Neural cell (in vitro differentiated cells): Measurements from ENCODE around the gene SGO2.

Experiments used
- CTCF ChIP-seq: fragments of 450-650 bp; IDR thresholded peaks from 2 replicates; pipeline ENCODE4 v1.5.1; 2014; ENCODE audit warnings: antibody characterized with exemption, mild to moderate bottlenecking, moderate library complexity; ENCODE audit not compliant: poor library complexity, severe bottlenecking
- EP300 ChIP-seq: fragments of 450-650 bp; conservative IDR thresholded peaks from 2 replicates; pipeline ENCODE4 v1.6.1; 2014; ENCODE audit warnings: antibody characterized with exemption, mild to moderate bottlenecking, moderate library complexity; ENCODE audit not compliant: poor library complexity, severe bottlenecking
- EZH2 ChIP-seq: fragments of 200-600, 300-800 bp; shearing (Covaris generic), sonication (generic); IDR thresholded peaks from 2 replicates; pipeline ENCODE4 v1.6.1; 2014; ENCODE audit warnings: antibody characterized with exemption, low read length, borderline replicate concordance, mild to moderate bottlenecking; ENCODE audit not compliant: insufficient read depth, poor library complexity, severe bottlenecking
- MXI1 ChIP-seq: fragments of 450-650 bp; conservative IDR thresholded peaks from 2 replicates; pipeline ENCODE4 v1.6.1; 2014; ENCODE audit warnings: antibody characterized with exemption, mild to moderate bottlenecking; ENCODE audit not compliant: poor library complexity, severe bottlenecking
- RAD21 ChIP-seq: fragments of 450-650 bp; conservative IDR thresholded peaks from 2 replicates; pipeline ENCODE4 v1.6.1; 2014; ENCODE audit warnings: antibody characterized with exemption, mild to moderate bottlenecking, moderate library complexity
- REST ChIP-seq: IDR thresholded peaks from 2 replicates; pipeline ENCODE4 v1.6.1; 2012; ENCODE audit warnings: borderline replicate concordance
- SMC3 ChIP-seq: fragments of 450-650 bp; conservative IDR thresholded peaks from 2 replicates; pipeline ENCODE4 v1.6.1; 2014; ENCODE audit warnings: antibody characterized with exemption, mild to moderate bottlenecking, moderate library complexity; ENCODE audit not compliant: poor library complexity
- TAF1 ChIP-seq: IDR thresholded peaks from 2 replicates; pipeline ENCODE4 v1.6.1; 2012; ENCODE audit warnings: low read depth

- TF ChIP-seq CTCF (no peak), EZH2 (no peak), TAF1 (no peak), EP300 (no peak), MXI1 (no peak), RAD21 (no peak), SMC3 (no peak), REST (no peak)
Observed at GRCh38 chr2:200593905-200594304, 67.9 kb downstream of the SGO2 start.
